ENCODE results near the gene SMIM36.
"Not testable (repeated sequence)": the region's sequence is repeated elsewhere in the genome, so short reads cannot be mapped to it uniquely, and the experiment has no call there.

SMIM36 gene

DNA sequence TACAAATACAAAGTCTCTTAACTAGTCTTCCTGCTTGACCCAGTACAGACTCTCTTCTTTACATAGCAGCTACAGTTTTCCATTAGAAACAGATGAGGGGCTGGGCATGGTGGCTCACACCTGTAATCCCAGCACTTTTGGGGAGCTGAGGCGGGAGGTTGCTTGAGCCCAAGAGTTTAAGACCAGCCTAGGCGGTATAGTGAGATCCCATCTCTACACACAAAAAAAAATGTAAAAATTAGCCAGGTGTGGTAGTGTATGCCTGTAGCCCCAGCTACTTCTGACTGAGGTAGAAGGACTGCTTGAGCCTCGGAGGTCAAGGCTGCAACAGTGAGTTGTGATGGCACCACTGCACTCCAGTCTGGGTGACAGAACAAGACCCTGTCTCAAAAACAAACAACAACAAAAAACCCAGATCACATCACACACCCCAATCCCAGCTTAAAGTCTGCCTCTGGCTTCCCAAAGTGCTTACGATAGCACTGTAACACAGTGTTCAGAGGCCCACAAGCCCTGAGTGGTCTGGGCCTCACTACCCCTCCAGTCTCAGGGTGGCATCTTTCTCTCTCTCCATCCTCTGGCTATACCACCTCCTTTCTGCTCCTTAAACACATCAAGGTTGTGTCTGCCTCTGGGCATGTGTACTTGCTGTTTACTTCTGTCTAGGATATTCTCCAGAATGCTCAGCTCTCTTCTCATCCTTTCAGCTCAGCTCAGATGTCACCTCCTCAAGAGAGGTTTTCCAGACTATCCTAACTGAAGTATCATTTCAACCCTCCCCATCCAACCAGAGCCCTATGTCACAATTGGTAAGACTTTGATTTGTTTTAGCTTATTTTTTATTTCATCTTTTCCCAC lies 93.6 kb downstream of the SMIM36 start:
- in situ Hi-C loops (cut with HindIII; ENCODE audit: low sequenced_read_pairs), result no loop called here

DNA sequence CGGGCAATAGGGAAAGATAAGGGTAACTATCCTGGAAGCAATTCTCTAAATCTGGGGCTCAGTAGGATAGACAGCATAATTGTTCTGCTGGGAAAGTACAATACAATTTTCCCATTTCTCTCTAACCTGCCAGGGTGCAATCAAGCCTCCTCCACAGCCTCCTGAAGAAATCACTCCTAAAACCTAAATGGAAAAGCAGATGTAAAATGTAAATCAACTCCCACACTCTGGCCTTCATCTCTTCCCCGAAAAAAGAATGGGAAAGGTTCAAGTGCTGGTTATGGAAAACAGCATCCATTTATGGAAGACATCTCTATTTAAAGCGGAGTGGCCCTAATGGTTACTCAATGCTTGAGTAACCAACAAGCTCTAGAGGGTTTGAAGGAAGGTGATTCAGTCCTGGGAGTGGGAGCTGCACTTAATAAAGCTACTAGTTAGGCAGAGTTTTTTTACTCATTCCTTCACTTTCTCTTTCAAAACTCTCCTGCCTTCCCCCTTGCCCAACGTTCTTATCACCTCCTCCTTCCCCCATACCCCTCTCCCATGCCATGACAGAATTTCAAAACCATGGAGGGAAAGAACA lies 94.7 kb downstream of the SMIM36 start:
- in situ Hi-C loops (cut with HindIII; ENCODE audit: low sequenced_read_pairs), result no loop called here

DNA sequence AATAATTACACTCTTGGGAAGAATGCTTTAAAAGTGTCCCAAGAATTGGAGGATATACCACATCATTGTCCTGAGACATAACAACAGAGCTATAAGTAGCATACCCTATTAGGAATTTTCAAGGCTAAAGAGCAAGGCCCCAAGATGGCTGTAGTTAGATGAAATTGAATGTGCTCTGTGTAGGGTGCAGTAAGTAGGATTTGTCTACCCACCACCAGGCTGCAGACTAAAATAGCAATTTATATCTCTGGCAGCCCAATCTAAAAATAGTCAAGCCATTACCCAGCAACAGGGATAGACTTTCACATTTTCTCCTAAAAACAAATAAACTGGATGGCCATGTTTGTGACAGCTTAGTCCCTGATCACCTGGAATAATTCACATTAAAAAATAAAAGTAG lies 95.3 kb downstream of the SMIM36 start:
- in situ Hi-C loops (cut with HindIII; ENCODE audit: low sequenced_read_pairs), result no loop called here

DNA sequence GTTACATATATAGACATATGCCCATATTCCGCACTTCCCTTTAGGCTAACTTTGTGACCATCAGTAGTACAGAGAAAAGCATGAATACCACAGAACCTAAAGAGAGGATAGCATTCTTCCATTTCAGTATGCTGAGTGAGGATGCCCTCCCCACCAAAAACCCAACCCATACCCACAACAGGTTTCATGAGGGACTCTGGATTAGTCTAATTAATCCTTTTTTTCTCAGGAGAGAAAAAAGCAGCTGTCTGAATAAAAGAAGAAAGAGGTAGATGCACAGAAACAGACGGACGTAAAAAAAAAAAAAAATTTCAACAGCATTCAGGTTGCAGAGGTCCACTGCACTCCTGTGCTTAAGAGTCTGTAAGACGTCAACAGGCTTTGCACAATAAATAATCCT lies 96.3 kb downstream of the SMIM36 start:
- in situ Hi-C loops (cut with HindIII; ENCODE audit: low sequenced_read_pairs), result no loop called here

DNA sequence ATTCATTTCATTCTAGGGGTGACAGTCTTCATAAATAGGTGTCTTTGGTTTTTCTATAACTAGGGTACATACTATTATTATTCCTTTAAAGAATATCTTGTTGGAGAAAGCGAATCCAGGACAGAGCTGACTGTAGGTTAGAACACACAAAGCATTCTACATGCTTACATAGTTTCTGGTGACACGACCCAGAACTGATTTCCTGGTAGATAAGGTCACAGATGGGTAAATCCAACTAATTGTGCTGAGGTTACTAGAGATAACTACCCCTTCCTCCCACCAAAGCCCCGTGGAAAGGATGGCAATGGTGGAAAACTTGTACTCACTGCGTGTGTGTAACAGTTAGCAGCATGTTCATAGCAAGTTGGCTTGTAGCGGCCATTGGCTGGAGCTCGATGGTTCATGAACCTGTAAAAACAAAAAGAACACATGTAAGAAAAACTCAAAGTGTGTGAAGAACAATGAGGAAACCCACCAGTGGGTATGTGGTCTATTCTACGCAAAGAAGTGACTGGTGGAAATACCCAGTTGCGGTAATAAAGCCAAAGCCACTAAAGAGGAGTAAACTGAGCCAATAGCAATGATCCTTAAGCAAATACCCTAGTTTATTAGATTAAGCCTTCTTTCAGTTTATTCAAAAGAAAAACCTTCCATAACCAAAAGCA lies 97.3 kb downstream of the SMIM36 start:
- in situ Hi-C loops (cut with HindIII; ENCODE audit: low sequenced_read_pairs), result no loop called here

DNA sequence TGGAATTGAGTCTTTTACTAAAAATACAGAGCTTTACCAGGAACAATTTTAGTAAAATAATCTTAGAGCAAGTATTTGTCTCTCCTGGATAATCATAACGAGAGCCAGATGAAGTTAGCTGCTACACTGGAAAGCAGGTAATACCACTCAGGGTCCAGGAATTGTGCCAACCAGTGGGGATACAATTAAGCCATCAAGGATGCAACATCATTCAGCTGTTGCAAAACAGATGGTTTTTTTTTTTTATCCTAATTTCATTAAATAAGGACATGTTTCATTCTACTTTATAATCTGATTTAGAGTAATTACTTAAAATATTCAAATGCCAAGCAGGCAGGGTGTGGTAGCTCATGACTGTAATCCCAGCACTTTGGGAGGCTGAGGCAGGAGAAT lies 99.8 kb downstream of the SMIM36 start:
- in situ Hi-C loops (cut with HindIII; ENCODE audit: low sequenced_read_pairs), result no loop called here

DNA sequence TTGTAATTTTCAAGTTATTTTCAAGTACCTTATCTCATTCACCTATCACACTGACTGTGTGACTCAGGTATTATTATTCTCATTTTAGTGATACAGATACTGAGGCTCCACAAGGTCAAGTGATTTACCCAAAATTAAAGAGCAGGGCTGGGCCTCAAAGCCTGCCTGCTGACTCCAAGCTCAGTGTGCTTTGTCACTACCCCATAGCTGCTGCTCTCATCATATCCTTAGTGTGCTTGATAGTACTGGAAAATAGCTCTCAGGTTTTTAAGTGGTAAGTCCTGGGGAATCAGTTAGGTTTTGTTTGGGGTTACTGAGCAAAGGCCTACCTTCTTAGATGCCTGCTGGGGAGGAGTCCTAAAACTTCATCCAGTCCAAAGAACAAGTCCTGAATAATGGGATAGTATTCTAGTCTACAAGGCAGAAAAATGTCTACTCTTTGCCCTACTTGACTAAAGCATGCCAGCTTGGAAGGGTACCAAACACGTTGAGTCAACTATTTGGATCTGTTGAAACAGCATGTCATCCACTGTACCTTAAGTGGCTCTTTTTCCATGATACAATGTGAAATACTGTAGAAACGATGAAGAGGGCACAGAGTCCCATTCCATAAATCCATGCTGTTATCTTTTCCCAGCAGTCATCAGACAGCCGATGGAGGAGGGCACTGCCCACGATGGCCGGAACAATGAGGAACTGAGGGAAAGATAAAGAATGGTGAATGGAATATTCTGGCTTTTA lies 100.4 kb downstream of the SMIM36 start:
- in situ Hi-C loops (cut with HindIII; ENCODE audit: low sequenced_read_pairs), result no loop called here

DNA sequence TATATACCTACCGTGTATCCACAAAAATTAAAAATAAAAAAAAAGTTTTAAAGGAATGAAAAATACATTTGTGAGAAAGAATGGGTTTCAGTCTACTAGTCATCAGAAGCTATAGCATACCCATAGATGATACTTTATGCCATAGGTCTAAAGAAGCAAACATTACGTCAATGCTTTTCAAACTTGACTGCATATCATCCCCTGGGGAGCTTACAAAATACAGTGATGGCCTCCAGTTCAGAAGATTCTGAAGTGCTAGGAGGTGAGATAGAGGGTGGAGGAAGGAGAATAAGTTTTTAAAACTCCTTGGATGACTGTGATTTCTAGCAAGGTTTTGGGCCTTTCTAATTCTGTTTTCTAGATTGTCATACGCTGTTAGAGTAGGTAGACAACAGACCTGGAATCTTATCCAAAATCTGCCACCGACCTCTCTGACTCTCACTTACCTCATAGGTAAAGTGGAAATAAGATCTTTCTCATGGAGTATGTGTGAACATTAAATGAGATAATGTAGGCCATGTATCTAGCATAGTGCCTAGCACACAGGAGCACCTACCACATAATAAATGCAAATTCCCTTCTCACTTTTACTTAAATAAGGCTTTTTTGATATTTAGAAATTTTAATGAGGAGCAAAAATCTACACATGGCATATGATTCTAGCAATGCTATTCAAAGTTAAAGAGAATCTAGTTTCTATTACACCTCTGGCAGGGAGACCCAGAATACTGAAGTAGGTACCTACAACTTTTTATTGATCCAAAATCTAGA lies 102.0 kb downstream of the SMIM36 start:
- in situ Hi-C loops (cut with HindIII; ENCODE audit: low sequenced_read_pairs), result no loop called here

DNA sequence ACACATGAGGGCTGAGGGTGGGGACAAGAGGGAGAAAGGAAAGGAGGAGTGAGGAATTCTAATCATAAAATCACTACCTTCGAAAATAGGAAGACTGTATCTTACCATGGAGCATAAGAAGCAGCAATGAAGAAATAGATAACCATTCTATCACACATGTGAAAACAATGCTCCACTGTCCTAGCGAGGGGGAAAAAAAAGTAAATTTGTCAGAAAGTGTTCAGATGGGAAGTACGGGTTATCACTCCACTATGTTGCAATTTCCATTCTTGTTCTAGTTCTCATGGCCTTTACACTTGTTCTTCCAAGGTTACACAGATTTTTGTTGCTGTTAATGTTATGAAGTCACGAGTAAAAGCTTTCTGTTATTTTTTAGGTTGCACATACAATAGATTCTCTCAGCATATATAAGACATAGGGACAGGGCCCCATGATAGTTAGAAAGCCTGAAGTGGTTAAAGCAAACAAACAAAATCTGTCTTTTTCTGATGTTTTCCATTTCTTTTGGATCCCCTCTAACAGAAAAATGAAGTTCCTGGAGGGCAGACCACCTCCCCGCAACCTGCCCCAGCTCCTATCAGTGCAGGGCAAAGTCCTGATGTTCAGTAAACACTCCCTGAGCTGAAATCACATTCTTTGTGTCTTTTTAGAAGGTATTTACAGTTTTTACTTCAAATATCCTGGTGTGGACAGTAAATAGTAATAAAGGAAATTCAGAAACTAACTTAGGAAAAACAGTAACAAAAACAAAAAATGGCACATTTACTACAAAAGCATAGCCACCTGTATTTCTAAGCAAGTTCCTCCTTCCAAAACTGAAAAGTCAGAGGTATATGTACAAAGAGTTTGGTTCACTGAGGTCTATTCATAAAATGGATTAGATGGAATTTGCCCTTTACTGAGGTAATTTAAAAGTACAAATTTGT lies 103.3 kb downstream of the SMIM36 start:
- in situ Hi-C loops (cut with HindIII; ENCODE audit: low sequenced_read_pairs), result no loop called here

DNA sequence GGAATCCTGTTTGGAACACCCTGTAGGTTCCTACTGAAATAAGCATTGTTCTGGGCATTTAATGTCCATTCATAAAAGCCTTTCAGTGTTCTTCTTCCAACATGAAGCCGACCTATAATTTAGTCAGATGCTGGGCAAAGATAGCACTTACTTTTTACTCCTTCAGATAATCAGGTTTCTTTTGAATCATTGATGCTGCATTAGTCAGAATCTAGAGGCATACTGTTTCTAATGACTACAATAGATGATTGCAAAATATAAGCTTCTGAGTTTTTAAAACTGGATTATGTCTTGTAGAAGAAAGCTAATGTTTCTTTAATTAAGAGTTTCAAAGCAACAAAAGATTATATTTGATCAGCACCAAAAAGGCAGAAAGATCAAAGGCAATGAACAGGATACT lies 105.7 kb downstream of the SMIM36 start:
- in situ Hi-C loops (cut with HindIII; ENCODE audit: low sequenced_read_pairs), result no loop called here

DNA sequence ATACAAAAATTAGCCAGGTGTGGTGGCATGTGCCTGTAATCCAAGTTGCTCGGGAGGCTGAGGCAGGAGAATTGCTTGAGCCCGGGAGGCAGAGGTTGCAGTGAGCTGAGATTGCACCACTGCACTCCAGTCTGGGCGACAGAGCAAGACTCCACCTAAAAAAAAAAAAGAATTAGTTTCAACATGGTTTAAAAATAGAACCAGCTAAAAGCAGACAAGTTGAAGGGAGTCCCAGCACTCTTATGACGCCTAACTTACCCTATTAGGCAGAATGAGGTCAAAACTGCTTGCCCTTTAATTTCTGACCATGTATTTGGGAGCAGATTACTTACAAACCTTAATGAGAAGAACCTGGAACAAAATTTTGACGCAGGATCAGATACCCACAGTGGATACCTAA lies 107.1 kb downstream of the SMIM36 start:
- in situ Hi-C loops (cut with HindIII; ENCODE audit: low sequenced_read_pairs), result not testable (repeated sequence)

DNA sequence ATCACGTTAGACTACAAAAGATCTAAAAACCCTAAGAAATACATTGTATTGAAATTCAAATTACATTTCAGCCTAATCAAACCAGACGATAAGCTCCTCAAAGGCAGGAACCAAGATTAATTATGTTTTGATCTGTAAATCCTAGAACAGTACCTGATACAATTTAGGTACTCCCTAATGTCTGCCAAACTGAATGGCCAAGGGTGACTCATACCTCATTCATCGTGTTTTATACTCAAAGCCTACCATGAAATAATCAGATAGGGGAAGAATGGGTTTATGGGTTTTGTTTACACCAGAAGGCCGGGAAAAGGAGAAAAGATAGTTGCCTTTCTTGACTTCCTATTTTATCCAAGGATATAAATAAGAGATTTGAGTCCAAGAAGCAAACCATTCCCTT lies 108.9 kb downstream of the SMIM36 start:
- in situ Hi-C loops (cut with HindIII; ENCODE audit: low sequenced_read_pairs), result no loop called here

All from DLD1 (cell line).